Panc1 (cell line): ENCODE measurements around the gene JRKL.

Experiments used
- TCF7L2 ChIP-seq: IDR thresholded peaks from 2 replicates; pipeline ENCODE4 v1.6.1; 2011; ENCODE audit warnings: mild to moderate bottlenecking, low read depth, low read length, inconsistent platforms
- TF ChIP-seq, protein P1 (sequence below): fragments of 450-650 bp; IDR thresholded peaks from 2 replicates; pipeline ENCODE4 v1.5.1; 2017; ENCODE audit warnings: mild to moderate bottlenecking

DNA sequence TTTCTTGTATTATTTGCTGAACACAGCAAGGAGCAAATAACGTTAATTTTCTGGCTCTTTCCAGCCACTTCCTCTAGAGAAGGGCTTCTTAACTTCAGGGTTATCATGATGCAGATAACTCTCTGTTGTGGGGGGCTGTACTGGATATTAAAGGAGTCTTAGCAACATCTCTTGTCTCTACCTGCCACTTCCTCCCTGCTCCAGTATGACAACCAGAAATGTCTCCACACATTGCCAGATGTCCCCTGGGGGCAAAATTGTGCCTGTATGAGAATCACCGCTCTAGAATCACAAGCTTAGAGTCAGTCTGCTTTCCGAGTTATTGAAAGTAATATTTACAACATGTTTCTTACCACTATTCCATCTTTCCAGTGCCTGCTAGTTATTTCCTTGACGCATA lies 6.8 kb downstream of the JRKL start:
- TF ChIP-seq, protein P1, sequence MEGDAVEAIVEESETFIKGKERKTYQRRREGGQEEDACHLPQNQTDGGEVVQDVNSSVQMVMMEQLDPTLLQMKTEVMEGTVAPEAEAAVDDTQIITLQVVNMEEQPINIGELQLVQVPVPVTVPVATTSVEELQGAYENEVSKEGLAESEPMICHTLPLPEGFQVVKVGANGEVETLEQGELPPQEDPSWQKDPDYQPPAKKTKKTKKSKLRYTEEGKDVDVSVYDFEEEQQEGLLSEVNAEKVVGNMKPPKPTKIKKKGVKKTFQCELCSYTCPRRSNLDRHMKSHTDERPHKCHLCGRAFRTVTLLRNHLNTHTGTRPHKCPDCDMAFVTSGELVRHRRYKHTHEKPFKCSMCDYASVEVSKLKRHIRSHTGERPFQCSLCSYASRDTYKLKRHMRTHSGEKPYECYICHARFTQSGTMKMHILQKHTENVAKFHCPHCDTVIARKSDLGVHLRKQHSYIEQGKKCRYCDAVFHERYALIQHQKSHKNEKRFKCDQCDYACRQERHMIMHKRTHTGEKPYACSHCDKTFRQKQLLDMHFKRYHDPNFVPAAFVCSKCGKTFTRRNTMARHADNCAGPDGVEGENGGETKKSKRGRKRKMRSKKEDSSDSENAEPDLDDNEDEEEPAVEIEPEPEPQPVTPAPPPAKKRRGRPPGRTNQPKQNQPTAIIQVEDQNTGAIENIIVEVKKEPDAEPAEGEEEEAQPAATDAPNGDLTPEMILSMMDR = no peak
- no peak for TF ChIP-seq TCF7L2
